ENCODE results near the gene ZNF776. TPM values are rescaled to one million over a fixed set of nuclear protein-coding genes. Genes with fewer than 3 reads are reported as not detected.

The ZNF776 gene
- total RNA-seq, 3 donors from 2014 or later: 5.5 to 7.6 (median 5.7) TPM

DNA sequence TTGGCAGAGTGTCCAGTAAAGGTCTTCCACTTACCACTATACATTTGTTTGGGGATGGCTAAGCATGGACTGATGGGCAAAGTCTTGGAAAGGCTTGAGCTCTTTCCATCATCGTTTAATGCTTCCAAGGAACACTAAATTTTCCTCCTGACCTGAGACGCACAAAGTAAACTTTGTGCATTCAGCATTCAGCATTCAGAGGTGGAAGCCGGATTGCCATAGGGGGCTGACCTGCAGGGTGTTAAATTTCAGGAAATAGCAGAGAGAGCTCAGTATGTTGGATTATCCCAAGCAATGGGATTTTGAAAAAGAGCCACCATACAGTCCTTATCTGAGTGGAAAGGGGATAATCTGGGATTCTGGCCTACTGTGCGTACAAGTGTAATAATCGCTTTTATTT lies 54.1 kb downstream of the ZNF776 start:
- no peak overlapping the region for H3K4me3 Mint-ChIP-seq
- no peaks in the 10 kb centered on the region for H3K9me3 Mint-ChIP-seq
- peaks cover 23% of the 10 kb centered on the region for H3K36me3 Mint-ChIP-seq (ENCODE audit: insufficient read depth)
- ATAC-seq (no peak), DNase-seq (no peak)
- no peaks in the 10 kb centered on the region for H3K27me3 Mint-ChIP-seq (ENCODE audit: low read depth)
- peaks cover 17% of the 10 kb centered on the region for H3K4me1 Mint-ChIP-seq (ENCODE audit: low read depth)

DNA sequence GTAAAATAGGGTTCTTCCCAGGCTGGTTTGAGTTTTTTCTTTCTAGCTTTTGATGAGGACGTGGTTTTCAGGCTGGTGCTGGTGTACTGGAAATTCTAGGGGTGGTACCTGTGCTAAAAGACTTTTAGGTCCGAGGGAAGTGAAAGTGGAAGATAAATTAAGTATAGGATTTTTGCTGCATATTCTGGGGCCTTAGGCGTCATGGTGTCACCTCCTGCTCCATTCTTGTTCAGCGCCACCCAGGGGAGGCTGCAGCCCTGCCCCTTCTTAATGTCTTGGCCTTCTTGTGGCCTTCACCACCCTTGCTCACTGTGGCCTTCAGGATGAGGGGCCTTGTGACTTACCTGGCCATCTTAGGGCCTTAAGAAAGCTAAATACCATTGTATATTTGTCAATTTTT lies 55.7 kb downstream of the ZNF776 start:
- H3K27me3 Mint-ChIP-seq (ENCODE audit: low read depth): no peaks in the 10 kb centered on the region
- peaks cover 20% of the 10 kb centered on the region for H3K36me3 Mint-ChIP-seq (ENCODE audit: insufficient read depth)
- ATAC-seq: no peak
- H3K4me3 Mint-ChIP-seq: no peak overlapping the region
- no peaks in the 10 kb centered on the region for H3K9me3 Mint-ChIP-seq
- H3K4me1 Mint-ChIP-seq (ENCODE audit: low read depth): peaks cover 18% of the 10 kb centered on the region
- DNase-seq: no peak

DNA sequence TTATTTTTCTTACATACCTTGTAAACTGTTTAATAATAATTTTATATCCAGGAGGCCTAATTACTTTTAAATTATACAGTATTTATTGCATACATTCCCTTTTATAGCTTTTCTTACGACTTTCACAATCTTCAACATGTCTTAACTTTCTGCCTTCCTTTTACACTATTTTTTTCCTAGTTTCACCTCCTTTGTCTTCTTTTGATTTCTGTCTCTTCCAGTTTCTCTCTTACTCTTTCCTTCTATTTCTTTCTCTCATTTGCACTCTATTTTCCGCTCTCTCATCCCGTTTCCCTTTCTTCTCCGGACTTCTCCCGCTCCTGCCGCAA lies 56.6 kb downstream of the ZNF776 start:
- H3K4me1 Mint-ChIP-seq (ENCODE audit: low read depth): peaks cover 21% of the 10 kb centered on the region
- H3K4me3 Mint-ChIP-seq: peak overlapping the region; percentile 45
- no peak for ATAC-seq
- no peak for DNase-seq
- peaks cover 27% of the 10 kb centered on the region for H3K36me3 Mint-ChIP-seq (ENCODE audit: insufficient read depth)
- no peaks in the 10 kb centered on the region for H3K27me3 Mint-ChIP-seq (ENCODE audit: low read depth)
- H3K9me3 Mint-ChIP-seq: no peaks in the 10 kb centered on the region

DNA sequence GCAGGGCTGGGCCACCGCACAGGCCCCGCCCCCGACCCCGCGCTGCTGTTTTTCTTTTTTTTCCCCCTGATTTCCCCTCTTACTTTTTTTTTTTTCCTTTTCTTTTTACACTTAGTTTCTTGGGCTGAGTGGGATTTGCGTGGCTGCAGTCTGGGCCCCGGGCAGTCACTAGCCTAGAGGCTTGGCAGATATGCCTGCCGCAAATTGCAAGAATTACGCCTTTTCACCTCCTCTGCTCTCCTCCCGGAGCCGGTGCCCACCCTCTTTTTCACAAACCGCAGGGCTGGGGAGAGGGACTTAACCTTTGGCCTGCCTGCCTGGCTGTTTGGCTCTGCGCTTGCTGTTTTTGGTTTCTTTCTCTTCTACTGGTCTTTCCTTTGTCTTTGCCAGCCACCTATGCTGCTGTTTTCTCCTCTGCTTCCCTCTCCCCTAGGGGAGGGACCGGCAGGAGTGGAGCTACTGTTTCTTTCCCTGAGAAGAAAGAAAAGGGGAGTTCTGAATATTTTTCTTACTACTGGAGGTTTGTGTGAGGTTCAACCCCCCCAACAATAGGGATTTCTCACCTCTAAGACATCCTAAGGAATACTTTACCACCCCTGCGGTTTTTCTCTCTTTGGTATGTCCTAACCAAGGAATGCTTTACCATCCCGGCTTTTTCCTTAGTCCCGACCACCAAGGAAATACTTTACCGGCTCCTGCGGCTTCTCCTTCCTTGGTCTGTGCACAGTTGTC lies 57.1 kb downstream of the ZNF776 start:
- Mint-ChIP-seq H3K4me1 (ENCODE audit: low read depth) (peaks cover 21% of the 10 kb centered on the region), H3K4me3 (peak overlapping the region; percentile 45), H3K9me3 (no peaks in the 10 kb centered on the region), H3K27me3 (ENCODE audit: low read depth) (no peaks in the 10 kb centered on the region), H3K36me3 (ENCODE audit: insufficient read depth) (peaks cover 27% of the 10 kb centered on the region)
- no peak for DNase-seq
- peak in 1 of 2 donors; percentile 23 for ATAC-seq

DNA sequence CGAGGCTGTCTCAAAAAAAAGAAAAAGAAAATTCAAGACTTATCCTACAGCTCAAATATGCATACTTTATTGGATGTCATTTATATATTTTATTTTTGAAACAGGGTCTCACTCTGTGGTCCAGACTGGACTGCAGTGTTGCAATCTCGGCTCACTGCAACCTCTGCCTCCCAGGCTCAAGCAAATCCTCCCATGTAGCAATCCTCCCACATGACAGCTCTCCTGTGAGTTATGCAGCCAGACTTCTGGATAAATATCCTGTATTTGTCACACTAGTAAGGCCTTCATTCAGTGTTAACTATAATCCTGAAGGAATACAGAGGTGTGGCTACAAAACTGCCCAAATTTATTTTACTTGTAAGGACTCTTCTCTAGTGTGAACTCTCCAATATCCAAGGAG lies 60.9 kb downstream of the ZNF776 start:
- DNase-seq (no peak), ATAC-seq (no peak)
- H3K4me3 Mint-ChIP-seq: no peak overlapping the region
- H3K9me3 Mint-ChIP-seq: no peaks in the 10 kb centered on the region
- peaks cover 28% of the 10 kb centered on the region for H3K36me3 Mint-ChIP-seq (ENCODE audit: insufficient read depth)
- no peaks in the 10 kb centered on the region for H3K27me3 Mint-ChIP-seq (ENCODE audit: low read depth)
- peaks cover 31% of the 10 kb centered on the region for H3K4me1 Mint-ChIP-seq (ENCODE audit: low read depth)

Other genes starting within 250 kb of the ZNF776 start
- 1 to 10 TPM; 4.5 to 4.6 (median 4.5) TPM for gene ZNF773, start 246.9 kb upstream of the ZNF776 start, total RNA-seq
- 1 to 10 TPM; 3.2 to 4.1 (median 3.8) TPM for gene ZNF549, start 219.5 kb upstream of the ZNF776 start, total RNA-seq
- 10 to 100 TPM in 1 of 3 donors, 1 to 10 TPM in 2; 8.3 to 10.9 (median 8.7) TPM for gene ZNF550, start 187.0 kb upstream of the ZNF776 start, total RNA-seq
- gene ZNF416, start 167.9 kb upstream of the ZNF776 start, total RNA-seq: 1 to 10 TPM; 2.8 to 2.9 (median 2.8) TPM
- gene ZIK1, start 162.7 kb upstream of the ZNF776 start, total RNA-seq: 1 to 10 TPM; 3.7 to 5.6 (median 5.1) TPM
- gene ZNF530, start 146.9 kb upstream of the ZNF776 start, total RNA-seq: 1 to 10 TPM; 4.7 to 7.7 (median 4.9) TPM
- gene ZNF134, start 132.6 kb upstream of the ZNF776 start, total RNA-seq: 10 to 100 TPM; 13.7 to 18.9 (median 13.7) TPM
- gene ZNF211, start 113.6 kb upstream of the ZNF776 start, total RNA-seq: 1 to 10 TPM; 4.1 to 4.5 (median 4.4) TPM
- gene ZSCAN4, start 77.9 kb upstream of the ZNF776 start, total RNA-seq: not detected
- 1 to 10 TPM; 8.7 to 9.7 (median 9.2) TPM for gene ZNF551, start 64.8 kb upstream of the ZNF776 start, total RNA-seq
- gene ZNF154, start 37.6 kb upstream of the ZNF776 start, total RNA-seq: 1 to 10 TPM; 1.3 to 2.1 (median 1.6) TPM
- gene ZNF671, start 19.2 kb upstream of the ZNF776 start, total RNA-seq: 1 to 10 TPM; 4.0 to 6.9 (median 5.9) TPM
- gene ZNF586, start 22.9 kb downstream of the ZNF776 start, total RNA-seq: 10 to 100 TPM; 14.7 to 17.6 (median 15.5) TPM
- gene ZNF552, start 68.1 kb downstream of the ZNF776 start, total RNA-seq: 1 to 10 TPM; 6.4 to 7.9 (median 6.6) TPM
- gene ZNF587B, start 83.5 kb downstream of the ZNF776 start, total RNA-seq: 10 to 100 TPM; 22.6 to 29.1 (median 27.9) TPM
- 10 to 100 TPM; 17.9 to 22.1 (median 20.8) TPM for gene ZNF587, start 103.0 kb downstream of the ZNF776 start, total RNA-seq
- 10 to 100 TPM; 21.7 to 30.6 (median 22.0) TPM for gene ZNF814, start 142.2 kb downstream of the ZNF776 start, total RNA-seq
- gene ZNF417, start 169.8 kb downstream of the ZNF776 start, total RNA-seq: 1 to 10 TPM; 4.7 to 6.8 (median 6.0) TPM
- gene ZNF418, start 188.6 kb downstream of the ZNF776 start, total RNA-seq: 1 to 10 TPM; 1.5 to 1.8 (median 1.8) TPM
- 1 to 10 TPM; 4.7 to 6.4 (median 5.2) TPM for gene ZNF256, start 200.9 kb downstream of the ZNF776 start, total RNA-seq
- gene C19orf18, start 227.7 kb downstream of the ZNF776 start, total RNA-seq: not detected

Measured in activated T-cell treated with anti-CD3 and anti-CD28 coated beads, Interleukin-2, amount 50 U/mL, for 4 hours (primary cell).